GM12878 (cell line): ENCODE data around the gene MAST4. TPM values are rescaled to one million over a fixed set of nuclear protein-coding genes. Genes with fewer than 3 reads are reported as not detected.

Experiments
- ATAC-seq: fragments of 200-7000 bp; cut with Tn5 transposase; 3 replicates; pipeline ENCODE4 v1.9.1; 2020; ENCODE audit warnings: mild to moderate bottlenecking, moderate library complexity
- BruUV-seq: library from RNA; stranded (reverse); fragments of 400-500 nt; replicated peaks from 2 replicates; lab custom pipeline; 2021; lab: Mats Ljungman, UMichigan
- CTCF ChIA-PET: fragments of 300-600 bp; sonication (Branson Sonifier 250); formaldehyde crosslinking; extraction: SDS; loops from one replicate; lab custom pipeline; 2021; ENCODE audit warnings: inconsistent platforms; lab: Yijun Ruan, JAX
- POLR2A ChIA-PET: fragments of 350-600 bp; formaldehyde crosslinking; extraction: SDS; loops from one replicate; lab custom pipeline; 2021; ENCODE audit warnings: inconsistent platforms; lab: Charles Lee
- RAD21 ChIA-PET: fragments of 300-600 bp; sonication (Branson Sonifier 250); formaldehyde crosslinking; loops from one replicate; lab custom pipeline; 2023; ENCODE audit warnings: antibody characterized with exemption; ENCODE audit not compliant: unreplicated experiment; lab: Charles Lee
- SMC1A ChIA-PET: fragments of 300-600 bp; sonication (Branson Sonifier 250); formaldehyde crosslinking; loops from one replicate; lab custom pipeline; 2023; ENCODE audit not compliant: unreplicated experiment, uncharacterized antibody; lab: Charles Lee
- DNase-seq: peaks from one replicate; pipeline ENCODE4 v3.0.0-alpha.2; 2011; ENCODE audit warnings: low read depth, low spot score
- FAIRE-seq: peaks from 3 replicates; lab custom pipeline; 2011; peaks lifted over from hg19 to GRCh38; lab: Jason Lieb, UNC
- H2AFZ ChIP-seq: 2 replicates; pipeline ENCODE4 v1.6.0; 2011; ENCODE audit warnings: low read depth, low read length, control low read depth; ENCODE audit not compliant: control insufficient read depth
- H3K27ac ChIP-seq: 2 replicates; pipeline ENCODE4 v1.5.1; 2011; ENCODE audit warnings: control low read depth; ENCODE audit not compliant: control insufficient read depth, insufficient read depth
- H3K27me3 ChIP-seq, 2 experiments: replicated peaks in 1 of 2; 2 replicates each; pipeline versions ENCODE4 v1.6.0 to v1.6.1; 2011; ENCODE audit warnings: low read length in 1 of 2; ENCODE audit not compliant: control insufficient read depth in 2 of 2, insufficient read depth in 2 of 2
- H3K36me3 ChIP-seq, 2 experiments: 2 replicates each; pipeline ENCODE4 v1.5.1; 2011; ENCODE audit warnings: low read length in 1 of 2; ENCODE audit not compliant: control insufficient read depth in 2 of 2, insufficient read depth in 2 of 2
- H3K4me1 ChIP-seq: 2 replicates; pipeline ENCODE4 v1.6.1; 2011; ENCODE audit warnings: mild to moderate bottlenecking, low read length, moderate library complexity, mixed read lengths; ENCODE audit not compliant: control insufficient read depth, insufficient read depth
- H3K4me2 ChIP-seq: 2 replicates; pipeline ENCODE4 v1.6.0; 2011; ENCODE audit warnings: control low read depth; ENCODE audit not compliant: control insufficient read depth, insufficient read depth
- H3K4me3 ChIP-seq: fragments of 200-600 bp; sonication (generic); 2 replicates; pipeline ENCODE4 v1.5.1; 2016
- H3K79me2 ChIP-seq: 2 replicates; pipeline ENCODE4 v1.6.0; 2011; ENCODE audit warnings: low read length; ENCODE audit not compliant: control insufficient read depth, insufficient read depth
- H3K9ac ChIP-seq: 2 replicates; pipeline ENCODE4 v1.8.0; 2011; ENCODE audit warnings: low read length, control low read depth, mixed read lengths; ENCODE audit not compliant: control insufficient read depth, insufficient read depth
- H3K9me3 ChIP-seq: replicated peaks from 3 replicates; pipeline ENCODE4 v1.5.1; 2011; ENCODE audit warnings: mild to moderate bottlenecking, low read length; ENCODE audit not compliant: control insufficient read depth, insufficient read depth
- H4K20me1 ChIP-seq: 2 replicates; pipeline ENCODE4 v1.6.0; 2011; ENCODE audit not compliant: control insufficient read depth, insufficient read depth
- FOXK2 ChIP-seq: fragments of 450-650 bp; IDR thresholded peaks from 2 replicates; pipeline ENCODE4 v1.6.1; 2017; ENCODE audit warnings: mild to moderate bottlenecking, moderate library complexity
- JUND ChIP-seq: IDR thresholded peaks from 2 replicates; pipeline ENCODE4 v1.6.1; 2012; ENCODE audit warnings: low read depth, mild to moderate bottlenecking, low read length, improper control_type of control experiment, moderate library complexity
- MEF2A ChIP-seq: IDR thresholded peaks from 2 replicates; pipeline ENCODE4 v1.6.1; 2011; ENCODE audit warnings: low read depth, mild to moderate bottlenecking, low read length, moderate library complexity; ENCODE audit not compliant: insufficient read depth
- PML ChIP-seq: IDR thresholded peaks from 2 replicates; pipeline ENCODE4 v1.6.1; 2012; ENCODE audit warnings: low read length, inconsistent platforms
- RB1 ChIP-seq: fragments of 450-650 bp; formaldehyde crosslinking; IDR thresholded peaks from 2 replicates; pipeline ENCODE4 v1.6.1; 2017; ENCODE audit warnings: mild to moderate bottlenecking, borderline replicate concordance
- SREBF1 ChIP-seq: IDR thresholded peaks from 2 replicates; pipeline ENCODE4 v1.6.1; 2012; ENCODE audit warnings: mild to moderate bottlenecking, low read length
- SUPT20H ChIP-seq: IDR thresholded peaks from 2 replicates; pipeline ENCODE4 v1.6.1; 2011; ENCODE audit warnings: low read depth, mild to moderate bottlenecking, low read length, moderate library complexity, borderline replicate concordance; ENCODE audit not compliant: control insufficient read depth
- TCF3 ChIP-seq: IDR thresholded peaks from 2 replicates; pipeline ENCODE4 v1.6.1; 2012; ENCODE audit warnings: low read depth, mild to moderate bottlenecking, low read length, borderline replicate concordance; ENCODE audit not compliant: insufficient read depth
- ZNF274 ChIP-seq: IDR thresholded peaks from one replicate; pipeline ENCODE4 v1.8.0; 2011; ENCODE audit not compliant: insufficient read length, insufficient read depth
- WGBS: methylation state at CpG from one replicate; pipeline ENCODE4 v1.1.6; 2016; ENCODE audit warnings: low lambda C conversion rate; ENCODE audit not compliant: insufficient replicate concordance, insufficient coverage; ENCODE audit errors: missing lambda C conversion rate; 5-methylcytosine and 5-hydroxymethylcytosine counted together
- in situ Hi-C: fragments of 300-500 bp; cut with MboI; formaldehyde crosslinking; loops from 9 replicates; pipeline ENCODE4 v1.14.3; 2018; ENCODE audit warnings: mixed read lengths
- intact Hi-C: fragments of 100-400 bp; cut with micrococcal nuclease; formaldehyde crosslinking; loops from one replicate; pipeline ENCODE4 v1.14.2; 2022; ENCODE audit not compliant: unreplicated experiment
- polyA plus RNA-seq, 11 experiments: library from polyadenylated mRNA; depleted of rRNA in 4 of 11; unstranded in 6 of 11; stranded (reverse) in 5 of 11; fragments of >200 nt; fragmentation: Nextera tagmentation in 4 of 11; fragmentation: Illumina TruSeq in 1 of 11; extraction: Ambion mirVana in 4 of 11; extraction: Trizol in 1 of 11; gene quantifications; 1 replicate in 1 of 11; 2 replicates in 10 of 11; pipeline versions ENCODE4 v1.2.1 to v1.2.3, GENCODE V29; 2011 to 2016; ENCODE audit warnings: inconsistent platforms in 2 of 11, missing spikeins in 2 of 11, low read depth in 1 of 11
- total RNA-seq, 4 experiments: library from RNA; depleted of rRNA in 3 of 4; stranded (reverse); fragments of >200 nt in 3 of 4; fragmentation: Illumina TruSeq in 1 of 4; extraction: Trizol in 1 of 4; gene quantifications; 2 replicates each; pipeline versions ENCODE4 v1.2.1 to v1.2.3, GENCODE V29; 2013 to 2021
- TF ChIP-seq, protein P1 (sequence below): IDR thresholded peaks from 2 replicates; pipeline ENCODE4 v1.6.1; 2012; ENCODE audit warnings: improper control_type of control experiment, low read depth, low read length; ENCODE audit not compliant: insufficient replicate concordance
- TF ChIP-seq, protein P2 (sequence below): fragments of 450-650 bp; IDR thresholded peaks from 2 replicates; pipeline ENCODE4 v1.6.1; 2017; ENCODE audit warnings: mild to moderate bottlenecking, moderate library complexity
- TF ChIP-seq, protein P3 (sequence below): fragments of 450-650 bp; IDR thresholded peaks from 2 replicates; pipeline ENCODE4 v1.6.1; 2018; ENCODE audit warnings: borderline replicate concordance, mild to moderate bottlenecking; ENCODE audit not compliant: partially characterized antibody

The MAST4 gene
- total and polyA plus RNA-seq, 10 of the 15 experiments (the other 5 are each of a cell fraction or from before 2014, with no cell fraction given): 0.02 to 1.6 (median 0.29) TPM; not detected in 1

- TF ChIP-seq, protein P1, sequence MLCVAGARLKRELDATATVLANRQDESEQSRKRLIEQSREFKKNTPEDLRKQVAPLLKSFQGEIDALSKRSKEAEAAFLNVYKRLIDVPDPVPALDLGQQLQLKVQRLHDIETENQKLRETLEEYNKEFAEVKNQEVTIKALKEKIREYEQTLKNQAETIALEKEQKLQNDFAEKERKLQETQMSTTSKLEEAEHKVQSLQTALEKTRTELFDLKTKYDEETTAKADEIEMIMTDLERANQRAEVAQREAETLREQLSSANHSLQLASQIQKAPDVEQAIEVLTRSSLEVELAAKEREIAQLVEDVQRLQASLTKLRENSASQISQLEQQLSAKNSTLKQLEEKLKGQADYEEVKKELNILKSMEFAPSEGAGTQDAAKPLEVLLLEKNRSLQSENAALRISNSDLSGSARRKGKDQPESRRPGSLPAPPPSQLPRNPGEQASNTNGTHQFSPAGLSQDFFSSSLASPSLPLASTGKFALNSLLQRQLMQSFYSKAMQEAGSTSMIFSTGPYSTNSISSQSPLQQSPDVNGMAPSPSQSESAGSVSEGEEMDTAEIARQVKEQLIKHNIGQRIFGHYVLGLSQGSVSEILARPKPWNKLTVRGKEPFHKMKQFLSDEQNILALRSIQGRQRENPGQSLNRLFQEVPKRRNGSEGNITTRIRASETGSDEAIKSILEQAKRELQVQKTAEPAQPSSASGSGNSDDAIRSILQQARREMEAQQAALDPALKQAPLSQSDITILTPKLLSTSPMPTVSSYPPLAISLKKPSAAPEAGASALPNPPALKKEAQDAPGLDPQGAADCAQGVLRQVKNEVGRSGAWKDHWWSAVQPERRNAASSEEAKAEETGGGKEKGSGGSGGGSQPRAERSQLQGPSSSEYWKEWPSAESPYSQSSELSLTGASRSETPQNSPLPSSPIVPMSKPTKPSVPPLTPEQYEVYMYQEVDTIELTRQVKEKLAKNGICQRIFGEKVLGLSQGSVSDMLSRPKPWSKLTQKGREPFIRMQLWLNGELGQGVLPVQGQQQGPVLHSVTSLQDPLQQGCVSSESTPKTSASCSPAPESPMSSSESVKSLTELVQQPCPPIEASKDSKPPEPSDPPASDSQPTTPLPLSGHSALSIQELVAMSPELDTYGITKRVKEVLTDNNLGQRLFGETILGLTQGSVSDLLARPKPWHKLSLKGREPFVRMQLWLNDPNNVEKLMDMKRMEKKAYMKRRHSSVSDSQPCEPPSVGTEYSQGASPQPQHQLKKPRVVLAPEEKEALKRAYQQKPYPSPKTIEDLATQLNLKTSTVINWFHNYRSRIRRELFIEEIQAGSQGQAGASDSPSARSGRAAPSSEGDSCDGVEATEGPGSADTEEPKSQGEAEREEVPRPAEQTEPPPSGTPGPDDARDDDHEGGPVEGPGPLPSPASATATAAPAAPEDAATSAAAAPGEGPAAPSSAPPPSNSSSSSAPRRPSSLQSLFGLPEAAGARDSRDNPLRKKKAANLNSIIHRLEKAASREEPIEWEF: no peak
- no peak for TF ChIP-seq JUND
- no peak for TF ChIP-seq SUPT20H
- no peak for TF ChIP-seq TCF3
Measured at GRCh38 chr5:67111779-67112178, 515.6 kb downstream of the MAST4 start (continued).

DNA sequence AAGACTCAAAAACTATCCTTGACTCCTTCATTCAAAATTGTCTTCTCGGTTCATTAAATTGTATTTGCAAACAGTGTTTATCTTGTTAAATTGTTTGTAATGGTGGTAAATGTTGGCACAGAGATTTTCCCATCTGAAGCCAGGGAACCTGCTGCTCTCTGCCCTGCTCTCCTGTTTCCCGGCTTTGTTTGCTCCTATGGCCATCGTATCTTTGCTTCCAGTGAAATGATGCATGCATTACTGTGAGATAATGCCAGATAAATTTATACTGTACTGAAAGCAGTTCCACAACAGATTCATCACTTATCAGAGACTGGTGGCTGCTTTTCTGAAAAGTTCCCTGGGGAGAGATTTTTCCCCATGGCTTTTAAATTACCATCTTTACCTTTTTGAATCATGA lies 519.1 kb downstream of the MAST4 start:
- RAD21 ChIA-PET: no interaction called here
- intact Hi-C loops (no loop called here), in situ Hi-C loops (no loop called here)
- ATAC-seq: no peak
- Histone ChIP-seq H3K4me2 (no peak overlapping the region), H3K27me3 (no peaks in the 10 kb centered on the region), H4K20me1 (no peaks in the 10 kb centered on the region), H3K9me3 (no peaks in the 10 kb centered on the region), H3K4me3 (no peak overlapping the region), H3K79me2 (no peaks in the 10 kb centered on the region), H3K36me3 (no peaks in the 10 kb centered on the region), H3K9ac (no peak overlapping the region), H2AFZ (no peak overlapping the region), H3K27ac (no peak overlapping the region), H3K4me1 (no peaks in the 10 kb centered on the region)
- no peak for DNase-seq
- CTCF ChIA-PET: no interaction called here
- 22% methylated on average over 3 of the region's 3 CpGs for WGBS
- no peak for FAIRE-seq
- POLR2A ChIA-PET: no interaction called here
- SMC1A ChIA-PET: interaction anchor here (0.7 kb wide), 1 partner anchor 18 kb away, joined by 3 read pairs; no protein-coding TSS in a partner anchor
- BruUV-seq: no TSS peak
- TF ChIP-seq MEF2A (no peak), FOXK2 (no peak), RB1 (no peak), ZNF274 (no peak), SREBF1 (no peak), PML (no peak)
- TF ChIP-seq, protein P2, sequence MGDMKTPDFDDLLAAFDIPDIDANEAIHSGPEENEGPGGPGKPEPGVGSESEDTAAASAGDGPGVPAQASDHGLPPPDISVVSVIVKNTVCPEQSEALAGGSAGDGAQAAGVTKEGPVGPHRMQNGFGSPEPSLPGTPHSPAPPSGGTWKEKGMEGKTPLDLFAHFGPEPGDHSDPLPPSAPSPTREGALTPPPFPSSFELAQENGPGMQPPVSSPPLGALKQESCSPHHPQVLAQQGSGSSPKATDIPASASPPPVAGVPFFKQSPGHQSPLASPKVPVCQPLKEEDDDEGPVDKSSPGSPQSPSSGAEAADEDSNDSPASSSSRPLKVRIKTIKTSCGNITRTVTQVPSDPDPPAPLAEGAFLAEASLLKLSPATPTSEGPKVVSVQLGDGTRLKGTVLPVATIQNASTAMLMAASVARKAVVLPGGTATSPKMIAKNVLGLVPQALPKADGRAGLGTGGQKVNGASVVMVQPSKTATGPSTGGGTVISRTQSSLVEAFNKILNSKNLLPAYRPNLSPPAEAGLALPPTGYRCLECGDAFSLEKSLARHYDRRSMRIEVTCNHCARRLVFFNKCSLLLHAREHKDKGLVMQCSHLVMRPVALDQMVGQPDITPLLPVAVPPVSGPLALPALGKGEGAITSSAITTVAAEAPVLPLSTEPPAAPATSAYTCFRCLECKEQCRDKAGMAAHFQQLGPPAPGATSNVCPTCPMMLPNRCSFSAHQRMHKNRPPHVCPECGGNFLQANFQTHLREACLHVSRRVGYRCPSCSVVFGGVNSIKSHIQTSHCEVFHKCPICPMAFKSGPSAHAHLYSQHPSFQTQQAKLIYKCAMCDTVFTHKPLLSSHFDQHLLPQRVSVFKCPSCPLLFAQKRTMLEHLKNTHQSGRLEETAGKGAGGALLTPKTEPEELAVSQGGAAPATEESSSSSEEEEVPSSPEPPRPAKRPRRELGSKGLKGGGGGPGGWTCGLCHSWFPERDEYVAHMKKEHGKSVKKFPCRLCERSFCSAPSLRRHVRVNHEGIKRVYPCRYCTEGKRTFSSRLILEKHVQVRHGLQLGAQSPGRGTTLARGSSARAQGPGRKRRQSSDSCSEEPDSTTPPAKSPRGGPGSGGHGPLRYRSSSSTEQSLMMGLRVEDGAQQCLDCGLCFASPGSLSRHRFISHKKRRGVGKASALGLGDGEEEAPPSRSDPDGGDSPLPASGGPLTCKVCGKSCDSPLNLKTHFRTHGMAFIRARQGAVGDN: no peak
- TF ChIP-seq, protein P3, sequence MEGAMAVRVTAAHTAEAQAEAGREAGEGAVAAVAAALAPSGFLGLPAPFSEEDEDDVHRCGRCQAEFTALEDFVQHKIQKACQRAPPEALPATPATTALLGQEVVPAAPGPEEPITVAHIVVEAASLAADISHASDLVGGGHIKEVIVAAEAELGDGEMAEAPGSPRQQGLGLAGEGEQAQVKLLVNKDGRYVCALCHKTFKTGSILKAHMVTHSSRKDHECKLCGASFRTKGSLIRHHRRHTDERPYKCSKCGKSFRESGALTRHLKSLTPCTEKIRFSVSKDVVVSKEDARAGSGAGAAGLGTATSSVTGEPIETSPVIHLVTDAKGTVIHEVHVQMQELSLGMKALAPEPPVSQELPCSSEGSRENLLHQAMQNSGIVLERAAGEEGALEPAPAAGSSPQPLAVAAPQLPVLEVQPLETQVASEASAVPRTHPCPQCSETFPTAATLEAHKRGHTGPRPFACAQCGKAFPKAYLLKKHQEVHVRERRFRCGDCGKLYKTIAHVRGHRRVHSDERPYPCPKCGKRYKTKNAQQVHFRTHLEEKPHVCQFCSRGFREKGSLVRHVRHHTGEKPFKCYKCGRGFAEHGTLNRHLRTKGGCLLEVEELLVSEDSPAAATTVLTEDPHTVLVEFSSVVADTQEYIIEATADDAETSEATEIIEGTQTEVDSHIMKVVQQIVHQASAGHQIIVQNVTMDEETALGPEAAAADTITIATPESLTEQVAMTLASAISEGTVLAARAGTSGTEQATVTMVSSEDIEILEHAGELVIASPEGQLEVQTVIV: no peak
